Neuron (in vitro differentiated cells): ENCODE results near the gene LARP4B.
A peak's percentile ranks its signal among the peaks of the same experiment; 100 is the strongest.

Source experiments
- H2AFZ ChIP-seq: one replicate; pipeline ENCODE4 v1.6.1; 2013; ENCODE audit warnings: low read depth, mild to moderate bottlenecking, inconsistent platforms, low read length, moderate library complexity
- H3K27me3 ChIP-seq: one replicate; pipeline ENCODE4 v1.6.1; 2013; ENCODE audit warnings: low read length; ENCODE audit not compliant: insufficient read depth
- H3K36me3 ChIP-seq: one replicate; pipeline ENCODE4 v1.6.1; 2013; ENCODE audit warnings: low read length; ENCODE audit not compliant: insufficient read depth
- H3K4me1 ChIP-seq: one replicate; pipeline ENCODE4 v1.6.1; 2013; ENCODE audit warnings: low read length; ENCODE audit not compliant: insufficient read depth
- H3K4me3 ChIP-seq: 2 replicates; pipeline ENCODE4 v1.5.1; 2013; ENCODE audit warnings: mild to moderate bottlenecking, low read length, moderate library complexity
- H3K9me3 ChIP-seq: one replicate; pipeline ENCODE4 v1.6.1; 2013; ENCODE audit warnings: low read length

LARP4B gene

GRCh38 chr10:785861-786214, 145.7 kb downstream of the LARP4B start:
- Histone ChIP-seq H3K27me3 (no peaks in the 10 kb centered on the region), H3K36me3 (no peaks in the 10 kb centered on the region), H2AFZ (no peak overlapping the region), H3K4me1 (peaks cover 7% of the 10 kb centered on the region), H3K9me3 (no peaks in the 10 kb centered on the region), H3K4me3 (no peak overlapping the region)

GRCh38 chr10:785089-785860, 146.2 kb downstream of the LARP4B start:
- no peaks in the 10 kb centered on the region for H3K27me3 ChIP-seq
- H3K4me3 ChIP-seq = peak overlapping the region; percentile 36
- H3K4me1 ChIP-seq = peaks cover 7% of the 10 kb centered on the region
- H3K9me3 ChIP-seq = no peaks in the 10 kb centered on the region
- no peaks in the 10 kb centered on the region for H3K36me3 ChIP-seq
- H2AFZ ChIP-seq = peak overlapping the region; percentile 71

- Histone ChIP-seq H3K4me1 (peaks cover 7% of the 10 kb centered on the region), H3K9me3 (no peaks in the 10 kb centered on the region), H3K4me3 (peak overlapping the region; percentile 36), H3K36me3 (no peaks in the 10 kb centered on the region), H2AFZ (peak overlapping the region; percentile 71), H3K27me3 (no peaks in the 10 kb centered on the region)
These were observed 147.0 kb downstream of the LARP4B start for GRCh38 chr10:784403-785088.

GRCh38 chr10:782751-783648, 148.5 kb downstream of the LARP4B start:
- no peaks in the 10 kb centered on the region for H3K9me3 ChIP-seq
- no peaks in the 10 kb centered on the region for H3K36me3 ChIP-seq
- H3K4me3 ChIP-seq = no peak overlapping the region
- H2AFZ ChIP-seq = no peak overlapping the region
- no peaks in the 10 kb centered on the region for H3K27me3 ChIP-seq
- peaks cover 7% of the 10 kb centered on the region for H3K4me1 ChIP-seq

- Histone ChIP-seq H3K4me3 (no peak overlapping the region), H3K4me1 (peaks cover 7% of the 10 kb centered on the region), H3K9me3 (peaks cover 3% of the 10 kb centered on the region), H2AFZ (no peak overlapping the region), H3K27me3 (no peaks in the 10 kb centered on the region), H3K36me3 (no peaks in the 10 kb centered on the region)
These were observed 150.7 kb downstream of the LARP4B start for GRCh38 chr10:780536-781524.

- peaks cover 3% of the 10 kb centered on the region for H3K4me1 ChIP-seq
- no peaks in the 10 kb centered on the region for H3K36me3 ChIP-seq
- H3K4me3 ChIP-seq = no peak overlapping the region
- no peak overlapping the region for H2AFZ ChIP-seq
- H3K9me3 ChIP-seq = peaks cover 3% of the 10 kb centered on the region
- H3K27me3 ChIP-seq = no peaks in the 10 kb centered on the region
These were observed 152.7 kb downstream of the LARP4B start for GRCh38 chr10:778626-779330.

- no peaks in the 10 kb centered on the region for H3K27me3 ChIP-seq
- no peak overlapping the region for H2AFZ ChIP-seq
- no peaks in the 10 kb centered on the region for H3K36me3 ChIP-seq
- no peak overlapping the region for H3K4me3 ChIP-seq
- peaks cover 3% of the 10 kb centered on the region for H3K9me3 ChIP-seq
- H3K4me1 ChIP-seq = no peaks in the 10 kb centered on the region
These were observed 153.5 kb downstream of the LARP4B start for GRCh38 chr10:777913-778479.

- Histone ChIP-seq H3K36me3 (no peaks in the 10 kb centered on the region), H3K27me3 (no peaks in the 10 kb centered on the region), H3K4me3 (no peak overlapping the region), H3K4me1 (no peaks in the 10 kb centered on the region), H2AFZ (no peak overlapping the region), H3K9me3 (peaks cover 3% of the 10 kb centered on the region)
These were observed 154.7 kb downstream of the LARP4B start for GRCh38 chr10:776772-777171.

GRCh38 chr10:775245-776075, 156.0 kb downstream of the LARP4B start:
- no peaks in the 10 kb centered on the region for H3K4me1 ChIP-seq
- no peaks in the 10 kb centered on the region for H3K36me3 ChIP-seq
- no peak overlapping the region for H3K4me3 ChIP-seq
- peaks cover 3% of the 10 kb centered on the region for H3K9me3 ChIP-seq
- H2AFZ ChIP-seq = no peak overlapping the region
- H3K27me3 ChIP-seq = no peaks in the 10 kb centered on the region

- no peaks in the 10 kb centered on the region for H3K27me3 ChIP-seq
- H3K36me3 ChIP-seq = no peaks in the 10 kb centered on the region
- H3K4me3 ChIP-seq = no peak overlapping the region
- H2AFZ ChIP-seq = no peak overlapping the region
- H3K9me3 ChIP-seq = peaks cover 3% of the 10 kb centered on the region
- H3K4me1 ChIP-seq = no peaks in the 10 kb centered on the region
These were observed 156.8 kb downstream of the LARP4B start for GRCh38 chr10:774661-775244.

GRCh38 chr10:774223-774622, 157.3 kb downstream of the LARP4B start:
- Histone ChIP-seq H3K4me1 (no peaks in the 10 kb centered on the region), H2AFZ (no peak overlapping the region), H3K36me3 (no peaks in the 10 kb centered on the region), H3K9me3 (peaks cover 3% of the 10 kb centered on the region), H3K4me3 (no peak overlapping the region), H3K27me3 (no peaks in the 10 kb centered on the region)
